ENCODE data around the gene GTF2H4.
A peak's percentile ranks its signal among the peaks of the same experiment; 100 is the strongest.
"Not testable (repeated sequence)": the region's sequence is repeated elsewhere in the genome, so short reads cannot be mapped to it uniquely, and the experiment has no call there.

Gene GTF2H4

GRCh38 chr6:30918670-30919069 lies 10.7 kb downstream of the GTF2H4 start:
- FAIRE-seq (no peak), DNase-seq (ENCODE audit: low spot score) (no peak)

GRCh38 chr6:30922447-30922852 lies 14.4 kb downstream of the GTF2H4 start:
- FAIRE-seq (no peak), DNase-seq (ENCODE audit: low spot score) (peak; percentile 38)

GRCh38 chr6:30924040-30924627 lies 16.1 kb downstream of the GTF2H4 start:
- DNase-seq (ENCODE audit: low spot score); FAIRE-seq: not testable (repeated sequence)

GRCh38 chr6:30926644-30927043 lies 18.6 kb downstream of the GTF2H4 start:
- DNase-seq (ENCODE audit: low spot score) (no peak), FAIRE-seq (no peak)

GRCh38 chr6:30927080-30927479 lies 19.1 kb downstream of the GTF2H4 start:
- not testable (repeated sequence) for DNase-seq (ENCODE audit: low spot score); FAIRE-seq

GRCh38 chr6:30928677-30929076 lies 20.7 kb downstream of the GTF2H4 start:
- no peak for FAIRE-seq

GRCh38 chr6:30930506-30930905 lies 22.5 kb downstream of the GTF2H4 start:
- DNase-seq (ENCODE audit: low spot score) (no peak), FAIRE-seq (no peak)

More at GRCh38 chr6:30928677-30929076, 20.7 kb downstream of the GTF2H4 start:
- no peak for DNase-seq (ENCODE audit: low spot score)

- DNase-seq (ENCODE audit: low spot score) (no peak), FAIRE-seq (no peak)
Observed at GRCh38 chr6:30931272-30931671, 23.3 kb downstream of the GTF2H4 start.

- DNase-seq (ENCODE audit: low spot score) (no peak), FAIRE-seq (no peak)
Observed at GRCh38 chr6:30931969-30932645, 24.1 kb downstream of the GTF2H4 start, which contains the start of gene SFTA2. Gene SFTA2, minus strand, starts transcription at chr6:30932170. Its CDS starts 74 bp downstream, at chr6:30932096.

- FAIRE-seq, result no peak
- no peak for DNase-seq (ENCODE audit: low spot score)
Observed at GRCh38 chr6:30932665-30933365, 24.8 kb downstream of the GTF2H4 start.

GRCh38 chr6:30935018-30935417 lies 27.0 kb downstream of the GTF2H4 start:
- peak; percentile 18 for DNase-seq (ENCODE audit: low spot score)
- no peak for FAIRE-seq

- no peak for DNase-seq (ENCODE audit: low spot score)
- no peak for FAIRE-seq
Observed at GRCh38 chr6:30937265-30937664, 29.3 kb downstream of the GTF2H4 start.

GRCh38 chr6:30938730-30939129 lies 30.7 kb downstream of the GTF2H4 start:
- DNase-seq (ENCODE audit: low spot score) (no peak), FAIRE-seq (no peak)

- no peak for DNase-seq (ENCODE audit: low spot score)
- FAIRE-seq, result no peak
Observed at GRCh38 chr6:30939473-30939872, 31.5 kb downstream of the GTF2H4 start.

- FAIRE-seq, result no peak
- DNase-seq (ENCODE audit: low spot score), result no peak
Observed at GRCh38 chr6:30940361-30940986, 32.5 kb downstream of the GTF2H4 start, which contains the start of gene MUCL3. Gene MUCL3, plus strand, starts transcription at chr6:30940973. Its CDS starts 27 bp downstream, at chr6:30941000.

GRCh38 chr6:30942338-30943060 lies 34.5 kb downstream of the GTF2H4 start:
- DNase-seq (ENCODE audit: low spot score) (peak; percentile 94), FAIRE-seq (peak; percentile 83)

GRCh38 chr6:30944051-30944450 lies 36.0 kb downstream of the GTF2H4 start:
- DNase-seq (ENCODE audit: low spot score) (no peak), FAIRE-seq (no peak)

- FAIRE-seq, result no peak
Observed at GRCh38 chr6:30945281-30945680, 37.3 kb downstream of the GTF2H4 start.

GRCh38 chr6:30947231-30947630 lies 39.2 kb downstream of the GTF2H4 start:
- FAIRE-seq (no peak), DNase-seq (ENCODE audit: low spot score) (no peak)

More at GRCh38 chr6:30945281-30945680, 37.3 kb downstream of the GTF2H4 start:
- no peak for DNase-seq (ENCODE audit: low spot score)

- FAIRE-seq, result no peak
- DNase-seq (ENCODE audit: low spot score), result no peak
Observed at GRCh38 chr6:30948811-30949210, 40.8 kb downstream of the GTF2H4 start.

GRCh38 chr6:30951907-30952469 lies 44.0 kb downstream of the GTF2H4 start:
- DNase-seq (ENCODE audit: low spot score), result no peak
- no peak for FAIRE-seq
